PC-9 (cell line): ENCODE measurements around the gene OTOP2.

ENCODE experiments used
- CTCF ChIP-seq: fragments of 200-600 bp; sonication (generic); conservative IDR thresholded peaks from 2 replicates; pipeline ENCODE4 v1.6.1; 2017; ENCODE audit warnings: mixed run types, antibody characterized with exemption, mild to moderate bottlenecking, moderate library complexity
- EZH2 ChIP-seq: fragments of 200-600 bp; sonication (generic); IDR thresholded peaks from 2 replicates; pipeline ENCODE4 v1.8.0; 2017; ENCODE audit warnings: antibody characterized with exemption, low read depth

DNA sequence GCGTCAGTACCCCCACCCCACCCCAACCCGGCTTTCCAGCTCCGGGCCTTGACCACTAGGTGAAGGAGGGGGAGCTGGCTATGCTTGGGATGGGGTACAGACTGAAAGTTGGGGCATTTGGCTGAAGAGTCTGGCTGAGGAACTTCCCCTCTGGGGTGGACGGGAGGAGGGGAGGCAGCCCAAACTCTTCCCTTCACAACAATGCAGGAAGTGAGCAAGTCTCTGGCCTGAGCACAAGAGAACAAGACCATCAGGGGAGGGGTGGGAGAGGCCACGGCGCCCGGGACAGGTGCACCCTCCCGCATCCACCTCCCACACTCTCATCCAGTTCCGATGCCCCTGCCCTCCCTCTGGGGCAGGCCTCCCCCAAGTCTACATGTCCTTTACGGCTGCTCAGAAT is 6.6 kb upstream of the OTOP2 start:
- TF ChIP-seq CTCF (no peak), EZH2 (no peak)
